ENCODE results near the gene SLC43A1. TPM values are rescaled to one million over a fixed set of nuclear protein-coding genes. Genes with fewer than 3 reads are reported as not detected.
"Not testable (repeated sequence)": the region's sequence is repeated elsewhere in the genome, so short reads cannot be mapped to it uniquely, and the experiment has no call there.

SLC43A1 gene
- total RNA-seq, 2 experiments from 2014 or later = 27.6 to 28.7 TPM

GRCh38 chr11:57545883-57546282, 30.4 kb upstream of the SLC43A1 start:
- Mint-ChIP-seq H3K27me3 (no peaks in the 10 kb centered on the region), H3K9me3 (ENCODE audit: low read depth) (no peaks in the 10 kb centered on the region), H3K27ac (no peak overlapping the region), H3K36me3 (ENCODE audit: low read depth) (peaks cover 34% of the 10 kb centered on the region), H3K4me3 (no peak overlapping the region), H3K4me1 (peaks cover 12% of the 10 kb centered on the region)
- ATAC-seq (no peak), DNase-seq (no peak)
- POLR2A ChIA-PET = no interaction called here
- intact Hi-C loops (cut with DNase I, micrococcal nuclease) = no loop called here
- CTCF ChIA-PET = no interaction called here

- H3K27me3 Mint-ChIP-seq = no peaks in the 10 kb centered on the region
- peaks cover 12% of the 10 kb centered on the region for H3K4me1 Mint-ChIP-seq
- CTCF ChIA-PET = interaction anchor here (0.6 kb wide), 1 partner anchor 207 kb away, joined by 3 read pairs; no protein-coding TSS in a partner anchor
- ATAC-seq (no peak), DNase-seq (no peak)
- no peaks in the 10 kb centered on the region for H3K9me3 Mint-ChIP-seq (ENCODE audit: low read depth)
- POLR2A ChIA-PET = no interaction called here
- intact Hi-C loops (cut with DNase I, micrococcal nuclease) = no loop called here
- no peak overlapping the region for H3K27ac Mint-ChIP-seq
- no peak overlapping the region for H3K4me3 Mint-ChIP-seq
- peaks cover 26% of the 10 kb centered on the region for H3K36me3 Mint-ChIP-seq (ENCODE audit: low read depth)
These were observed 29.1 kb upstream of the SLC43A1 start for GRCh38 chr11:57544566-57544965.

- ATAC-seq (no peak), DNase-seq (no peak)
- Mint-ChIP-seq H3K4me1 (peaks cover 11% of the 10 kb centered on the region), H3K27ac (no peak overlapping the region), H3K36me3 (ENCODE audit: low read depth) (peaks cover 19% of the 10 kb centered on the region), H3K27me3 (no peaks in the 10 kb centered on the region), H3K9me3 (ENCODE audit: low read depth) (no peaks in the 10 kb centered on the region), H3K4me3 (no peak overlapping the region)
- ChIA-PET CTCF (no interaction called here), POLR2A (no interaction called here)
- intact Hi-C loops (cut with DNase I, micrococcal nuclease) = no loop called here
These were observed 28.1 kb upstream of the SLC43A1 start for GRCh38 chr11:57543593-57543992.

GRCh38 chr11:57542582-57542981, 27.1 kb upstream of the SLC43A1 start:
- intact Hi-C loops (cut with DNase I, micrococcal nuclease) = no loop called here
- Mint-ChIP-seq H3K27ac (no peak overlapping the region), H3K9me3 (ENCODE audit: low read depth) (no peaks in the 10 kb centered on the region), H3K4me1 (peaks cover 6% of the 10 kb centered on the region), H3K36me3 (ENCODE audit: low read depth) (peaks cover 19% of the 10 kb centered on the region), H3K27me3 (no peaks in the 10 kb centered on the region), H3K4me3 (no peak overlapping the region)
- ATAC-seq (no peak), DNase-seq (no peak)
- ChIA-PET CTCF (no interaction called here), POLR2A (no interaction called here)

- CTCF ChIA-PET = interaction anchor here (1.4 kb wide), 1 partner anchor 47 kb away, joined by 3 read pairs; no protein-coding TSS in a partner anchor
- ATAC-seq = no peak
- intact Hi-C loops (cut with DNase I, micrococcal nuclease) = no loop called here
- no peaks in the 10 kb centered on the region for H3K4me1 Mint-ChIP-seq
- POLR2A ChIA-PET = no interaction called here
- no peak overlapping the region for H3K4me3 Mint-ChIP-seq
- H3K27me3 Mint-ChIP-seq = no peaks in the 10 kb centered on the region
- H3K9me3 Mint-ChIP-seq (ENCODE audit: low read depth) = no peaks in the 10 kb centered on the region
- H3K36me3 Mint-ChIP-seq (ENCODE audit: low read depth) = peaks cover 11% of the 10 kb centered on the region
- no peak for DNase-seq
- H3K27ac Mint-ChIP-seq = no peak overlapping the region
These were observed 25.7 kb upstream of the SLC43A1 start for GRCh38 chr11:57541169-57541568.

- Mint-ChIP-seq H3K27me3 (no peaks in the 10 kb centered on the region), H3K4me3 (no peak overlapping the region), H3K9me3 (ENCODE audit: low read depth) (no peaks in the 10 kb centered on the region), H3K27ac (no peak overlapping the region), H3K36me3 (ENCODE audit: low read depth) (peaks cover 11% of the 10 kb centered on the region), H3K4me1 (no peaks in the 10 kb centered on the region)
- CTCF ChIA-PET = interaction anchor here (0.7 to 1.5 kb wide), 4 partner anchors 13 to 132 kb away, joined by 3 read pairs; no protein-coding TSS in a partner anchor
- no peak for DNase-seq
- POLR2A ChIA-PET = no interaction called here
- intact Hi-C loops (cut with DNase I, micrococcal nuclease) = no loop called here
- no peak for ATAC-seq
These were observed 23.8 kb upstream of the SLC43A1 start for GRCh38 chr11:57539342-57539741.

GRCh38 chr11:57536947-57537619, 21.6 kb upstream of the SLC43A1 start, which contains the start of gene SMTNL1:
SMTNL1 (plus strand) TSS chr11:57537595; CDS start chr11:57542643, 5,048 bp downstream.
- POLR2A ChIA-PET = interaction anchor here (0.7 kb wide), 1 partner anchor 9 kb away, joined by 3 read pairs; no protein-coding TSS in a partner anchor
- intact Hi-C loops (cut with DNase I, micrococcal nuclease) = no loop called here
- no peaks in the 10 kb centered on the region for H3K27me3 Mint-ChIP-seq
- no peak within 1 kb of the TSS for H3K4me3 Mint-ChIP-seq
- CTCF ChIA-PET = interaction anchor here (0.6 to 1.7 kb wide), 2 partner anchors 10 to 1616 kb away, joined by 3 to 7 read pairs; no protein-coding TSS in a partner anchor
- H3K36me3 Mint-ChIP-seq (ENCODE audit: low read depth) = peaks cover 6% of the 10 kb centered on the region
- DNase-seq (no peak), ATAC-seq (no peak)
- H3K27ac Mint-ChIP-seq = no peak within 1 kb of the TSS
- no peaks in the 10 kb centered on the region for H3K9me3 Mint-ChIP-seq (ENCODE audit: low read depth)
- H3K4me1 Mint-ChIP-seq = peaks cover under 1% of the 10 kb centered on the region

GRCh38 chr11:57534449-57534848, 18.9 kb upstream of the SLC43A1 start:
- DNase-seq; ATAC-seq; H3K27me3 Mint-ChIP-seq; intact Hi-C loops (cut with DNase I, micrococcal nuclease); H3K4me3 Mint-ChIP-seq; H3K27ac Mint-ChIP-seq; POLR2A ChIA-PET; H3K9me3 Mint-ChIP-seq (ENCODE audit: low read depth): not testable (repeated sequence)
- CTCF ChIA-PET = interaction anchor here (0.9 to 1.1 kb wide), 2 partner anchors 29 to 41 kb away, joined by 3 to 5 read pairs; no protein-coding TSS in a partner anchor
- Mint-ChIP-seq H3K4me1 (peaks cover 16% of the 10 kb centered on the region), H3K36me3 (ENCODE audit: low read depth) (peaks cover 12% of the 10 kb centered on the region)

- CTCF ChIA-PET = interaction anchor here (0.5 to 10.3 kb wide), 12 partner anchors 15 to 184 kb away, joined by 3 to 262 read pairs (median 6); partner anchors contain the start of genes SLC43A1 and UBE2L6
- H3K4me3 Mint-ChIP-seq = peak within 1 kb of the TSS; percentile 81
- H3K9me3 Mint-ChIP-seq (ENCODE audit: low read depth) = no peaks in the 10 kb centered on the region
- ATAC-seq = peak; percentile 95
- intact Hi-C loops (cut with DNase I, micrococcal nuclease) = loop anchor here (1.0 to 2.0 kb wide), 10 partner anchors 16 to 1048 kb away; partner anchors contain the start of genes CLP1 (in 2 of the 2), MED19 (in 2 of the 2), TMX2 (in 2 of the 2) and RTN4RL2 (in 1 of the 2)
- no peaks in the 10 kb centered on the region for H3K27me3 Mint-ChIP-seq
- peaks cover 29% of the 10 kb centered on the region for H3K36me3 Mint-ChIP-seq (ENCODE audit: low read depth)
- DNase-seq = peak; percentile 97
- peak within 1 kb of the TSS; percentile 87 for H3K27ac Mint-ChIP-seq
- POLR2A ChIA-PET = no interaction called here
- H3K4me1 Mint-ChIP-seq = peaks cover 37% of the 10 kb centered on the region
These were observed 15.3 kb upstream of the SLC43A1 start, which contains the start of gene TIMM10 for GRCh38 chr11:57530596-57531507. TIMM10 (minus strand) TSS chr11:57530754; CDS start chr11:57530189, 565 bp downstream.

- DNase-seq = peak; percentile 34
- H3K9me3 Mint-ChIP-seq (ENCODE audit: low read depth) = no peaks in the 10 kb centered on the region
- H3K4me1 Mint-ChIP-seq = peaks cover 37% of the 10 kb centered on the region
- peaks cover 30% of the 10 kb centered on the region for H3K36me3 Mint-ChIP-seq (ENCODE audit: low read depth)
- intact Hi-C loops (cut with DNase I, micrococcal nuclease) = loop anchor here (1.0 to 2.0 kb wide), 10 partner anchors 15 to 1049 kb away; partner anchors contain the start of genes CLP1 (in 2 of the 2), MED19 (in 2 of the 2), TMX2 (in 2 of the 2) and RTN4RL2 (in 1 of the 2)
- ChIA-PET POLR2A (no interaction called here), CTCF (interaction anchor here (0.6 to 10.3 kb wide), 11 partner anchors 14 to 184 kb away, joined by 3 to 262 read pairs (median 8); partner anchors contain the start of genes SLC43A1 and UBE2L6)
- ATAC-seq = no peak
- no peaks in the 10 kb centered on the region for H3K27me3 Mint-ChIP-seq
- H3K27ac Mint-ChIP-seq = peak overlapping the region; percentile 87
- H3K4me3 Mint-ChIP-seq = peak overlapping the region; percentile 81
These were observed 14.7 kb upstream of the SLC43A1 start for GRCh38 chr11:57530215-57530595.

- POLR2A ChIA-PET = no interaction called here
- Mint-ChIP-seq H3K27me3 (no peaks in the 10 kb centered on the region), H3K4me1 (peaks cover 37% of the 10 kb centered on the region), H3K4me3 (peak overlapping the region; percentile 29), H3K27ac (peak overlapping the region; percentile 60), H3K9me3 (ENCODE audit: low read depth) (no peaks in the 10 kb centered on the region), H3K36me3 (ENCODE audit: low read depth) (peaks cover 34% of the 10 kb centered on the region)
- ATAC-seq (no peak), DNase-seq (no peak)
- intact Hi-C loops (cut with DNase I, micrococcal nuclease) = no loop called here
- CTCF ChIA-PET = interaction anchor here (1.0 to 10.3 kb wide), 11 partner anchors 13 to 183 kb away, joined by 3 to 262 read pairs (median 13); partner anchors contain the start of genes SLC43A1 and UBE2L6
These were observed 13.5 kb upstream of the SLC43A1 start for GRCh38 chr11:57529012-57529411.
